ENCODE results near the gene CYP2A6. TPM values are rescaled to one million over a fixed set of nuclear protein-coding genes. Genes with fewer than 3 reads are reported as not detected.
"Not testable (repeated sequence)": the region's sequence is repeated elsewhere in the genome, so short reads cannot be mapped to it uniquely, and the experiment has no call there.

Gene CYP2A6
- total RNA-seq, 1 donor from 2014 or later, result not detected

- DNase-seq; ATAC-seq; intact Hi-C loops (cut with micrococcal nuclease): not testable (repeated sequence)
These were observed 25.3 kb downstream of the CYP2A6 start for GRCh38 chr19:40824916-40825315.

- DNase-seq; intact Hi-C loops (cut with micrococcal nuclease): not testable (repeated sequence)
- ATAC-seq, result peak; percentile 14
These were observed 27.3 kb downstream of the CYP2A6 start for GRCh38 chr19:40822704-40823553.

GRCh38 chr19:40822161-40822560 lies 28.1 kb downstream of the CYP2A6 start:
- ATAC-seq, result no peak
- intact Hi-C loops (cut with micrococcal nuclease), result no loop called here
- DNase-seq, result no peak

GRCh38 chr19:40819479-40820234 lies 30.6 kb downstream of the CYP2A6 start:
- DNase-seq, result peak; percentile 55
- ATAC-seq, result peak; percentile 33
- intact Hi-C loops (cut with micrococcal nuclease), result not testable (repeated sequence)

- ATAC-seq (peak; percentile 87), DNase-seq (peak; percentile 90)
- intact Hi-C loops (cut with micrococcal nuclease), result not testable (repeated sequence)
These were observed 31.5 kb downstream of the CYP2A6 start for GRCh38 chr19:40818480-40819399.

GRCh38 chr19:40815223-40815622 lies 35.0 kb downstream of the CYP2A6 start:
- DNase-seq, result no peak
- intact Hi-C loops (cut with micrococcal nuclease), result no loop called here

GRCh38 chr19:40813182-40813581 lies 37.1 kb downstream of the CYP2A6 start:
- intact Hi-C loops (cut with micrococcal nuclease), result no loop called here
- DNase-seq, result peak; percentile 61
- no peak for ATAC-seq

More at GRCh38 chr19:40815223-40815622, 35.0 kb downstream of the CYP2A6 start:
- no peak for ATAC-seq

- DNase-seq; intact Hi-C loops (cut with micrococcal nuclease); ATAC-seq: not testable (repeated sequence)
These were observed 37.7 kb downstream of the CYP2A6 start for GRCh38 chr19:40812571-40812970.

GRCh38 chr19:40811478-40812341 lies 38.5 kb downstream of the CYP2A6 start:
- ATAC-seq, result no peak
- peak; percentile 38 for DNase-seq
- intact Hi-C loops (cut with micrococcal nuclease), result no loop called here

- intact Hi-C loops (cut with micrococcal nuclease), result not testable (repeated sequence)
- peak; percentile 91 for DNase-seq
- peak; percentile 89 for ATAC-seq
These were observed 39.4 kb downstream of the CYP2A6 start for GRCh38 chr19:40810649-40811408.

- ATAC-seq, result no peak
- DNase-seq, result no peak
- intact Hi-C loops (cut with micrococcal nuclease), result no loop called here
These were observed 40.1 kb downstream of the CYP2A6 start for GRCh38 chr19:40810160-40810559.

GRCh38 chr19:40809358-40810086 lies 40.7 kb downstream of the CYP2A6 start:
- intact Hi-C loops (cut with micrococcal nuclease), result no loop called here
- ATAC-seq (no peak), DNase-seq (no peak)

GRCh38 chr19:40808497-40808896 lies 41.8 kb downstream of the CYP2A6 start:
- ATAC-seq, result no peak
- intact Hi-C loops (cut with micrococcal nuclease), result no loop called here
- no peak for DNase-seq

GRCh38 chr19:40808021-40808325 lies 42.3 kb downstream of the CYP2A6 start:
- ATAC-seq (no peak), DNase-seq (no peak)
- intact Hi-C loops (cut with micrococcal nuclease), result no loop called here

- DNase-seq, result no peak
- ATAC-seq, result no peak
- intact Hi-C loops (cut with micrococcal nuclease), result no loop called here
These were observed 42.9 kb downstream of the CYP2A6 start for GRCh38 chr19:40807147-40808020.
